Measurements from ENCODE around the gene MAP1LC3A. TPM values are rescaled to one million over a fixed set of nuclear protein-coding genes. Genes with fewer than 3 reads are reported as not detected.
A peak's percentile ranks its signal among the peaks of the same experiment; 100 is the strongest.

MAP1LC3A gene
- total RNA-seq, 2 donors from 2014 or later = 11.7 to 13.7 TPM

GRCh38 chr20:34577061-34577460 is 18.5 kb downstream of the MAP1LC3A start:
- no peak overlapping the region for H3K4me3 Mint-ChIP-seq
- H3K9me3 ChIP-seq (ENCODE audit: control insufficient read depth, low read length, poor library complexity, severe bottlenecking) = no peaks in the 10 kb centered on the region
- ATAC-seq (no peak), DNase-seq (no peak)
- peaks cover 4% of the 10 kb centered on the region for H3K36me3 Mint-ChIP-seq (ENCODE audit: low read depth)
- H3K27ac Mint-ChIP-seq = no peak overlapping the region
- no peaks in the 10 kb centered on the region for H3K27me3 Mint-ChIP-seq
- peaks cover 18% of the 10 kb centered on the region for H3K4me1 Mint-ChIP-seq

- Mint-ChIP-seq H3K27me3 (no peaks in the 10 kb centered on the region), H3K27ac (peak overlapping the region; percentile 45), H3K4me1 (peaks cover 20% of the 10 kb centered on the region), H3K36me3 (ENCODE audit: low read depth) (peaks cover 4% of the 10 kb centered on the region), H3K4me3 (no peak overlapping the region)
- DNase-seq (no peak), ATAC-seq (no peak)
- H3K9me3 ChIP-seq (ENCODE audit: control insufficient read depth, low read length, poor library complexity, severe bottlenecking) = no peaks in the 10 kb centered on the region
Observed at GRCh38 chr20:34578025-34578424, 19.5 kb downstream of the MAP1LC3A start.

DNA sequence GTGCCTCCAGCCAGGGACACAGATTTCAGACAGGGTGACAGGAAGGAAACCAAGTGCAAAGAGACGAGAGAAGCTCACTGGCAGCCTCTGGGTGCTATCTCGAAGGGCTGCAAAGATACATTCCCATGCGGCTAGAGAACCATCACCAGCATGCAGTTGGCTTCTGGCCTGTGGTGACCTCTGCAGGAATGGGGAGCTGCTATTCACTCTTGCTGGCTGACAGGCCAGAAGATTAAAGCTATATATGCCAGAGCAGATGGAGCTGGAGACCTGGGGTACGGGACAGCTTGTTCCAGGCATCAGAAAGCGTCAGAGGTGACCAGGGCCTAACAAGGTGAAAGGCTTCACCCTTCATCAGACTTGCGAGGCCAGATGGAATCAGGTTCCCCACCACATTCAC is 20.0 kb downstream of the MAP1LC3A start:
- no peaks in the 10 kb centered on the region for H3K9me3 ChIP-seq (ENCODE audit: control insufficient read depth, low read length, poor library complexity, severe bottlenecking)
- peak overlapping the region; percentile 45 for H3K27ac Mint-ChIP-seq
- peaks cover 4% of the 10 kb centered on the region for H3K36me3 Mint-ChIP-seq (ENCODE audit: low read depth)
- H3K27me3 Mint-ChIP-seq = no peaks in the 10 kb centered on the region
- peaks cover 20% of the 10 kb centered on the region for H3K4me1 Mint-ChIP-seq
- ATAC-seq (no peak), DNase-seq (no peak)
- H3K4me3 Mint-ChIP-seq = no peak overlapping the region

GRCh38 chr20:34579191-34579978 is 20.9 kb downstream of the MAP1LC3A start:
- DNase-seq (no peak), ATAC-seq (no peak)
- no peak overlapping the region for H3K4me3 Mint-ChIP-seq
- peaks cover 20% of the 10 kb centered on the region for H3K4me1 Mint-ChIP-seq
- peak overlapping the region; percentile 88 for H3K27ac Mint-ChIP-seq
- H3K9me3 ChIP-seq (ENCODE audit: control insufficient read depth, low read length, poor library complexity, severe bottlenecking) = no peaks in the 10 kb centered on the region
- peaks cover 4% of the 10 kb centered on the region for H3K36me3 Mint-ChIP-seq (ENCODE audit: low read depth)
- no peaks in the 10 kb centered on the region for H3K27me3 Mint-ChIP-seq

- H3K9me3 ChIP-seq (ENCODE audit: control insufficient read depth, low read length, poor library complexity, severe bottlenecking) = no peaks in the 10 kb centered on the region
- H3K4me1 Mint-ChIP-seq = peaks cover 16% of the 10 kb centered on the region
- H3K27me3 Mint-ChIP-seq = no peaks in the 10 kb centered on the region
- peak overlapping the region; percentile 88 for H3K27ac Mint-ChIP-seq
- H3K4me3 Mint-ChIP-seq = peak overlapping the region; percentile 43
- DNase-seq (no peak), ATAC-seq (peak; percentile 81)
- H3K36me3 Mint-ChIP-seq (ENCODE audit: low read depth) = no peaks in the 10 kb centered on the region
Observed at GRCh38 chr20:34579979-34580940, 21.7 kb downstream of the MAP1LC3A start.

DNA sequence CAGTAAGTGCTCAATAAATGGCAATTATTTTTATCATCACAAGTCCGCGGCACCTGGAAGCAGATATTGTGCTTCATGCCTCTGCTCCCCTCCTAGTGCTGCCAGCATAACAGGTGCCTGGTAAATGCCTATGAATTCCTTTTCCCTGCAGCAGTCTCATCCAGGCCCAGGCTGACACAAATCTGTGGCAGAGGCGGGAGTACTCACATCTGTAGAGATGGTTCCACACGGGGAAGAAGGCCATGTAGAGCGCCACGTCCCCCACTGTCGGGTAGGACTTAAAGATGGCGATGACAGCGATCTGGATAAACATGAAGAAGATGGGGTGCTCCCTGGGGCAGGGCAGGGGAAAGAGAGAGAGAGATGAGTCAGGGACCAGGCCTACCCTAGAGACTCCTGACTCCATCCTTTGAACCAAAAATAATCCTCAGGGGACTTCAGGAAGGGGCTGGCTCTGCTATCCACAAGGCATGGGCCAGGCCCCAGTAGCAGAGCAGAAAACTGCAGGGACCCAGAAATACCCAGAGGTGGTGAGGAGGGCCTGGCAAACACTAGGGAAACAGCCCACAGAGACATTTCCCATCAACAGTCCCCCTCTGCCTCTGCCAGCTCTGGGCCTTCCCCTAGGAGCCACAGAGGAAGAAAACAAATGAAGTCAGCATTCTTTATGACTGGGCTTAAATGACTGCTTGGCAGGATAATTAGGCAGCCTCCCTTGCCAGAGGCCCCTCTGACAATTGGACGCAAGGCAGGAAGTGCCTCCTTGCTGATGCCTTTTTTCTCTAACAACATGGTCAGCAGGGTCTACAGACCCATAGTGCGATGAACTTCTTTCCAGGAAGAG is 23.0 kb downstream of the MAP1LC3A start:
- H3K4me3 Mint-ChIP-seq = no peak overlapping the region
- H3K4me1 Mint-ChIP-seq = peaks cover 16% of the 10 kb centered on the region
- no peaks in the 10 kb centered on the region for H3K36me3 Mint-ChIP-seq (ENCODE audit: low read depth)
- no peaks in the 10 kb centered on the region for H3K27me3 Mint-ChIP-seq
- DNase-seq (no peak), ATAC-seq (peak; percentile 49)
- no peaks in the 10 kb centered on the region for H3K9me3 ChIP-seq (ENCODE audit: control insufficient read depth, low read length, poor library complexity, severe bottlenecking)
- peak overlapping the region; percentile 84 for H3K27ac Mint-ChIP-seq

- H3K9me3 ChIP-seq (ENCODE audit: control insufficient read depth, low read length, poor library complexity, severe bottlenecking) = no peaks in the 10 kb centered on the region
- no peak overlapping the region for H3K4me3 Mint-ChIP-seq
- H3K36me3 Mint-ChIP-seq (ENCODE audit: low read depth) = no peaks in the 10 kb centered on the region
- H3K27me3 Mint-ChIP-seq = no peaks in the 10 kb centered on the region
- H3K4me1 Mint-ChIP-seq = peaks cover 16% of the 10 kb centered on the region
- DNase-seq (no peak), ATAC-seq (no peak)
- peak overlapping the region; percentile 84 for H3K27ac Mint-ChIP-seq
Observed at GRCh38 chr20:34582221-34582620, 23.7 kb downstream of the MAP1LC3A start.

DNA sequence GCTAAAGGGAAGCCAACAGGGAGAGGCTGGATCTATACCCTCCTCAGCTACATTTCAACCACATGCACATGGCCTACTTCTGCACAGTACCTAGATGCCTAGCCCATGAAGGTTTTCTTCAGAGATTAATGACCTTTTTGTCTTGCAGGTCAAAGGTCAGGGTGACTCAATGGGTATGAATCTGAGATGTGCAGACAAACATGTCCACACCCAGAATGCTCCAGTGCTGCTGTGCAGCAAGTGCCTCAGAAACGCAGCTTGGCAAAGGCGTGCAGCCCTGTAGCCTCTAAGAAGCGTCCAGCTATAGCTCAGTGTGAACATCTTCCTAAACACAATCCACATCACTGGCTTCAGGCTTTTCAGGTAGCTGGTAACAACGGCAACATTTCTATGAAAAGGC is 24.4 kb downstream of the MAP1LC3A start:
- Mint-ChIP-seq H3K27ac (no peak overlapping the region), H3K27me3 (no peaks in the 10 kb centered on the region), H3K36me3 (ENCODE audit: low read depth) (peaks cover 3% of the 10 kb centered on the region), H3K4me3 (no peak overlapping the region), H3K4me1 (peaks cover 16% of the 10 kb centered on the region)
- ATAC-seq (no peak), DNase-seq (no peak)
- no peaks in the 10 kb centered on the region for H3K9me3 ChIP-seq (ENCODE audit: control insufficient read depth, low read length, poor library complexity, severe bottlenecking)

GRCh38 chr20:34583544-34583943 is 25.0 kb downstream of the MAP1LC3A start:
- no peak overlapping the region for H3K4me3 Mint-ChIP-seq
- peaks cover 3% of the 10 kb centered on the region for H3K36me3 Mint-ChIP-seq (ENCODE audit: low read depth)

GRCh38 chr20:34585019-34585418 is 26.5 kb downstream of the MAP1LC3A start:
- Mint-ChIP-seq H3K27me3 (no peaks in the 10 kb centered on the region), H3K4me3 (no peak overlapping the region), H3K27ac (no peak overlapping the region), H3K4me1 (peaks cover 12% of the 10 kb centered on the region), H3K36me3 (ENCODE audit: low read depth) (peaks cover 3% of the 10 kb centered on the region)
- no peaks in the 10 kb centered on the region for H3K9me3 ChIP-seq (ENCODE audit: control insufficient read depth, low read length, poor library complexity, severe bottlenecking)
- DNase-seq = no peak
- ATAC-seq = no peak

More at GRCh38 chr20:34583544-34583943, 25.0 kb downstream of the MAP1LC3A start:
- no peak for DNase-seq
- Mint-ChIP-seq H3K27me3 (no peaks in the 10 kb centered on the region), H3K27ac (no peak overlapping the region), H3K4me1 (peaks cover 16% of the 10 kb centered on the region)
- no peak for ATAC-seq
- H3K9me3 ChIP-seq (ENCODE audit: control insufficient read depth, low read length, poor library complexity, severe bottlenecking) = no peaks in the 10 kb centered on the region

- peaks cover 2% of the 10 kb centered on the region for H3K4me1 Mint-ChIP-seq
- H3K27me3 Mint-ChIP-seq = no peaks in the 10 kb centered on the region
- H3K4me3 Mint-ChIP-seq = no peak overlapping the region
- H3K36me3 Mint-ChIP-seq (ENCODE audit: low read depth) = peaks cover 3% of the 10 kb centered on the region
- no peaks in the 10 kb centered on the region for H3K9me3 ChIP-seq (ENCODE audit: control insufficient read depth, low read length, poor library complexity, severe bottlenecking)
- peak overlapping the region; percentile 14 for H3K27ac Mint-ChIP-seq
- no peak for DNase-seq
- no peak for ATAC-seq
Observed at GRCh38 chr20:34586488-34587163, 28.1 kb downstream of the MAP1LC3A start.

DNA sequence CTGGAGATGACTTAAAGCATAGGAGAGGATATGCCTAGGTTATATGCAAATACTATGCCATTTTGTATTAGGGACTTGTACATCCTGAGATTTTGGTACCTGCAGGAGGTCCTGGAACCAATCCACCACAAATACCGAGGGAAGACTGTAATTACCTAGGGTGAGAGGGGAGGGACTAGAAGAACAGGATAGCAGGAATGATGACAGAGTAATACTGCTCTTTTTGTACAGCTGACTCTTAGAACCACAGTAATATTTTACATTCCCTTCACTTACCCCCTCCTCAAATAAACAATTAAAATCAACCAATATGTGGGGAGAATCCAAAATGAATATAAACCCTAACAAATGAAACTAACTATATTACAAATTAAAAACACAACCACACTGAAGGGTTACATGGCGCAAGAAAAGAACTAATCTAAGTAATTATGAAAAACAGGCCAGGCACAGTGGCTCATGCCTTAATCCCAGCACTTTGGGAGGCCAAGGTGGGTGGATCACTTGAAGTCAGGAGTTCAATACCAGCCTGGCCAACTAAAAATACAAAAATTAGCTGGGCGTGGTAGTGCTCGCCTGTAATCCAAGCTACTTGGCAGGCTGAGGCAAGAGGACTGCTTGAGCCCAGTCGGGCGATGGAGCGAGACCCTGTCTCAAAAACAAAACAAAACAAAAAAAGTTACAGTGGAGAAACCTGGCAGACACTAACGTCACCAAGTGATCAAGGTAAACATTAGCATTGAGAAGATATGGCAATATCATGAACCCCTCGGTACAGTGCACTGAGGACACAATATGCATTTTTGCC is 37.1 kb downstream of the MAP1LC3A start:
- Mint-ChIP-seq H3K27ac (no peak overlapping the region), H3K36me3 (ENCODE audit: low read depth) (peaks cover 2% of the 10 kb centered on the region), H3K4me1 (no peaks in the 10 kb centered on the region)

More for the DNA sequence above, 37.1 kb downstream of the MAP1LC3A start:
- Mint-ChIP-seq H3K27me3 (no peaks in the 10 kb centered on the region), H3K4me3 (no peak overlapping the region)
- DNase-seq = no peak
- ATAC-seq = no peak
- no peaks in the 10 kb centered on the region for H3K9me3 ChIP-seq (ENCODE audit: control insufficient read depth, low read length, poor library complexity, severe bottlenecking)
